Upper lobe of right lung (tissue), 1 donor: Measurements from ENCODE around the gene SMKR1. TPM values are rescaled to one million over a fixed set of nuclear protein-coding genes. Genes with fewer than 3 reads are reported as not detected.
A peak's percentile ranks its signal among the peaks of the same experiment; 100 is the strongest.

ENCODE experiments used
- ATAC-seq: fragments of 200-7000 bp; cut with Tn5 transposase; one replicate; pipeline ENCODE4 v1.9.1; 2020; ENCODE audit warnings: mild to moderate bottlenecking, moderate library complexity
- DNase-seq: peaks from one replicate; pipeline ENCODE4 v3.0.0-alpha.2; 2020
- H3K27ac ChIP-seq: fragments of 200-600 bp; one replicate; pipeline ENCODE4 v1.8.0; 2022
- H3K27me3 ChIP-seq: fragments of 200-600 bp; one replicate; pipeline ENCODE4 v1.8.0; 2022; ENCODE audit warnings: mild to moderate bottlenecking
- H3K36me3 ChIP-seq: fragments of 200-600 bp; one replicate; pipeline ENCODE4 v1.8.0; 2022
- H3K4me1 ChIP-seq: fragments of 200-600 bp; one replicate; pipeline ENCODE4 v1.8.0; 2022
- H3K4me3 ChIP-seq: fragments of 200-600 bp; one replicate; pipeline ENCODE4 v1.8.0; 2022; ENCODE audit warnings: mild to moderate bottlenecking
- H3K9me3 ChIP-seq: fragments of 200-600 bp; one replicate; pipeline ENCODE4 v1.8.0; 2022
- intact Hi-C: fragments of 100-400 bp; cut with DNase I; formaldehyde crosslinking; loops from one replicate; pipeline ENCODE4 v1.11.0; 2022
- total RNA-seq: library from RNA; stranded (reverse); fragmentation: NEBNext Ultra II Directional; extraction: Animal tissue kit (Norgen Biotek cat#: 25700); gene quantifications from one replicate; pipeline ENCODE4 v1.2.1, GENCODE V29; 2021
- TF ChIP-seq, protein P1 (sequence below): fragments of 200-600 bp; IDR thresholded peaks from one replicate; pipeline ENCODE4 v1.8.0; 2022; ENCODE audit warnings: antibody characterized with exemption
- donor health status: DM: no; HTN: yes; CAD: no; lungs with severe emphysema.

SMKR1 gene
- total RNA-seq, 1 donor from 2014 or later, result not detected

DNA sequence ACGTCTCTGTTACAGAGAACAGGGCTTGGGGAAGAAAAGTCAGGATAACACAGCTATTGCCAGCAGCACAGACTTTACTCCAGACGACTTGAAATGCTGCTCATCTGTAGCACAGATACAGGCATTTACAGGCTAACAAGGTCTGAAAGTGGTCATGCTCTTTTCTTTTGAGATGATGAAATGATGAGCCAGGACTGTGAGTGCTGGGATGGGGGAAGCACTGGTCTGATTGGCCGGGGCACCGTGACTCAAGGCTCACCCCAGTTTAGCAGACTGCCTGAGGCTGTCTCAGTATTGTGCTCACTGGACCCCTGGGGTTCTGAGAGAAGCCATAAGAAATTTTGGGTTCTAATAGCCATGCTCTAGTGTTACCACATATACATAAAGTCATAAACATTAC lies 12.4 kb downstream of the SMKR1 start:
- no peak overlapping the region for H3K4me3 ChIP-seq
- DNase-seq, result no peak

DNA sequence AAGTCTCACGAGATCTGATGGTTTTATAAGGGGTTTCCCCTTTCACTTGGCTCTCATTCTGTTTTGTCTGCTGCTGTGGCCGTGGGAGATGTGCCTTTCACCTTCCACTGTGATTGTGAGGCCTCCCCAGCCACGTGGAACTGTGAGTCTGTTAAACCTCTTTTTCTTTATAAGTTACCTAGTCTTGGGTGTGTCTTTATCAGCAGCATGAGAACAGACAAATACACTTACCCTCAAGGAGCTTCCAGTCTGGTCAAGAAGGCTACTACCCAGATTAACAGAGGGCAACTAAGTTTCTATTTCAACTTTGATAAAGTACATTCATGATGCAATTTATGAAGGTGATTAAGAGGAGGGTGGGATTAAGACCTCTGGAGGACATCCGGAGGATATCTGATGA lies 13.1 kb downstream of the SMKR1 start:
- no peak overlapping the region for H3K27ac ChIP-seq
- DNase-seq (no peak), ATAC-seq (no peak)
- H3K27me3 ChIP-seq, result no peaks in the 10 kb centered on the region
- no peaks in the 10 kb centered on the region for H3K36me3 ChIP-seq
- H3K9me3 ChIP-seq, result no peaks in the 10 kb centered on the region
- H3K4me3 ChIP-seq, result no peak overlapping the region
- no peaks in the 10 kb centered on the region for H3K4me1 ChIP-seq
- intact Hi-C loops, result no loop called here
- TF ChIP-seq, protein P1, sequence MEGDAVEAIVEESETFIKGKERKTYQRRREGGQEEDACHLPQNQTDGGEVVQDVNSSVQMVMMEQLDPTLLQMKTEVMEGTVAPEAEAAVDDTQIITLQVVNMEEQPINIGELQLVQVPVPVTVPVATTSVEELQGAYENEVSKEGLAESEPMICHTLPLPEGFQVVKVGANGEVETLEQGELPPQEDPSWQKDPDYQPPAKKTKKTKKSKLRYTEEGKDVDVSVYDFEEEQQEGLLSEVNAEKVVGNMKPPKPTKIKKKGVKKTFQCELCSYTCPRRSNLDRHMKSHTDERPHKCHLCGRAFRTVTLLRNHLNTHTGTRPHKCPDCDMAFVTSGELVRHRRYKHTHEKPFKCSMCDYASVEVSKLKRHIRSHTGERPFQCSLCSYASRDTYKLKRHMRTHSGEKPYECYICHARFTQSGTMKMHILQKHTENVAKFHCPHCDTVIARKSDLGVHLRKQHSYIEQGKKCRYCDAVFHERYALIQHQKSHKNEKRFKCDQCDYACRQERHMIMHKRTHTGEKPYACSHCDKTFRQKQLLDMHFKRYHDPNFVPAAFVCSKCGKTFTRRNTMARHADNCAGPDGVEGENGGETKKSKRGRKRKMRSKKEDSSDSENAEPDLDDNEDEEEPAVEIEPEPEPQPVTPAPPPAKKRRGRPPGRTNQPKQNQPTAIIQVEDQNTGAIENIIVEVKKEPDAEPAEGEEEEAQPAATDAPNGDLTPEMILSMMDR, result no peak

More for the DNA sequence above, 12.4 kb downstream of the SMKR1 start:
- Histone ChIP-seq H3K9me3 (no peaks in the 10 kb centered on the region), H3K36me3 (no peaks in the 10 kb centered on the region), H3K4me1 (no peaks in the 10 kb centered on the region), H3K27me3 (no peaks in the 10 kb centered on the region), H3K27ac (no peak overlapping the region)
- ATAC-seq, result no peak
- TF ChIP-seq, protein P1, result no peak
- intact Hi-C loops, result no loop called here

DNA sequence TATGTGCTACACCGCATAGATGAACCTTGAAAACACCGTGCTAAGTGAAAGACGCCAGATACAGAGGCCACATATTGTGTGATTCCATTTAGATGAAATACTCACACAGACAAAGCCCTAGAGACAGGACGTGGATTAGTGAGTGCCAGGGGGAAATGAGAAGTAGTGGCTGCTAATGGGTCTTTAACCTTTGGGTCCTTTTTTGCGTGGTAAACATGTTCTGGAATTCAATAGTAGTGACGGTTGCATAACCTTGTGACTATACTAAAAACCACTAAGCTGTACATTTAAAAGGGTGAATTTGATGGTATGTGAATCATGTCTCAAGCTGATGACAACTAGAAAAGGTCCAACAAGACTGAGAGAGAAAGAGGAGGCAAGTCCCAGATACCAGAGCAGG lies 15.6 kb downstream of the SMKR1 start:
- H3K4me3 ChIP-seq, result no peak overlapping the region
- no peak overlapping the region for H3K27ac ChIP-seq
- TF ChIP-seq, protein P1, result no peak
- ATAC-seq (peak; percentile 64), DNase-seq (no peak)
- no peaks in the 10 kb centered on the region for H3K27me3 ChIP-seq
- intact Hi-C loops, result no loop called here
- H3K9me3 ChIP-seq, result no peaks in the 10 kb centered on the region
- H3K36me3 ChIP-seq, result no peaks in the 10 kb centered on the region
- H3K4me1 ChIP-seq, result no peaks in the 10 kb centered on the region

DNA sequence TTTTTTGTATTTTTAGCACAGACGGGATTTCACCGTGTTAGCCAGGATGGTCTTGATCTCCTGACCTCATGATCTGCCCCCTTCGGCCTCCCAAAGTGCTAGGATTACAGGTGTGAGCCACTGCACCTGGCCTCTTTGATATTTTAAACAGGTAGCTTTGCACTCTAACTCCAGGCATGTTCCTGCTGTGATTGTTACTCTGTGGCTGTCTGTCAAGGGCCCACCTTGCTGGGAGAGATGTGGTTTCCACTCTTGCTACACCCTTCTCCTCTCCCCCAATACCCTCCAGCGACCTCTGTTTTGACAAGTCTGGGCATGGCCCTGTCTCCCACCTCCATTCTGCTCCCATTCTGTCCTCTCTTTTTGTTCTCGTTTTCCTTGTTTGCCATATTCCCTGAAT lies 17.1 kb downstream of the SMKR1 start:
- intact Hi-C loops, result no loop called here
- no peaks in the 10 kb centered on the region for H3K9me3 ChIP-seq
- no peak for ATAC-seq

DNA sequence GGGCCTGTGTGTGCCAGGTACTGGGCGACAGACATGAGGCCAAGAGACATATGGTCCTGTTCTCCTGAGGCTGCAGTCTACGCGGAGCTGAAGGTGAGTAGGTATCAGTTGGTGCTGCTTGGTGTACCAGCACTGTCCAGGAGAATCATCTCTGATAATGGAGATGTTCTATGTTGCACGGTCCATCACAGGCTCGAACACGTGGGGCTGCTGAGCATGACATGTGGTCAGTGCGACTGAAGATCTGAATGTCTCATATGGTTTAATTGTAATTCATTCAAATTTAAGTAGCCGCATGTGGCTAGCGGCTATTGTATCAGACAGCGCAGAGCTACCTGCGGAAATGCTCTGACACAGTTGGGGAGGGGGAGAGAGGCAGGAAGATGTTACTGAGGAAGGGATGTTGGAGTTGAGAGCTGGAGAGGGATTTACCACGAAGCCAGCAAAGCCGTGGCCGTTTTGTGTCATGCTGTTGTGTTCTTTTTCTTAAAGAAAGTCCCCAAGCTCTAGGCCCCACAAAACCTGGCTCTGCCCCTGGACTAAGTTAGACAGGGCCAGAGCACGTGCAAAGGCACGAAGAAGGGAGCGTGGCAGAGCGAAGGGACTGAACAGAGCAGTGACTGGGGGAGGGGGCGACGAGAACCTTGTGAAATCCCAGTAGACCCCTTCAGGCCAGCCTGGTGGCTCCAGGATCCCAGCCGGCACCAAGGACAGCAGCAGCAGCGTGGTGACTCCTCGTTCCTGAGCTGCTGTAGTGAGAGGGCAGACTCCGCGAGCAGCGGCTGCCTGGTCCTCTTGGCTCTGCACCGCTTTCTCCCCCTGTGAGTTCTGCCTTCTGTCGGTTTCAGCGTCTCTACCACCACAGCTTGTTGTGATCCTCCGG lies 20.0 kb downstream of the SMKR1 start:
- Histone ChIP-seq H3K4me3 (no peak overlapping the region), H3K4me1 (no peaks in the 10 kb centered on the region), H3K36me3 (no peaks in the 10 kb centered on the region), H3K27me3 (no peaks in the 10 kb centered on the region), H3K9me3 (no peaks in the 10 kb centered on the region), H3K27ac (no peak overlapping the region)
- DNase-seq (no peak), ATAC-seq (peak; percentile 27)
- intact Hi-C loops, result no loop called here
- TF ChIP-seq, protein P1, result no peak

More for the DNA sequence above, 17.1 kb downstream of the SMKR1 start:
- Histone ChIP-seq H3K27me3 (no peaks in the 10 kb centered on the region), H3K4me3 (no peak overlapping the region), H3K36me3 (no peaks in the 10 kb centered on the region), H3K27ac (no peak overlapping the region), H3K4me1 (no peaks in the 10 kb centered on the region)
- no peak for DNase-seq
- TF ChIP-seq, protein P1, result no peak
